22Rv1 (cell line): ENCODE results near the gene CCHCR1.
A peak's percentile ranks its signal among the peaks of the same experiment; 100 is the strongest.
"Not testable (repeated sequence)": the region's sequence is repeated elsewhere in the genome, so short reads cannot be mapped to it uniquely, and the experiment has no call there.

Source experiments
- H3K27ac ChIP-seq: fragments of 450-650 bp; 2 replicates; pipeline ENCODE4 v1.5.1; 2017
- CTCF ChIP-seq: fragments of 450-650 bp; IDR thresholded peaks from 2 replicates; pipeline ENCODE4 v1.5.1; 2017; ENCODE audit warnings: mild to moderate bottlenecking
- ZFX ChIP-seq: fragments of 450-650 bp; IDR thresholded peaks from 2 replicates; pipeline ENCODE4 v1.6.1; 2017; ENCODE audit warnings: antibody characterized with exemption, borderline replicate concordance

Gene CCHCR1

GRCh38 chr6:31175971-31176370 is 18.4 kb upstream of the CCHCR1 start:
- TF ChIP-seq ZFX = no peak
- no peak for TF ChIP-seq CTCF
- no peak overlapping the region for H3K27ac ChIP-seq

GRCh38 chr6:31174378-31174777 is 16.8 kb upstream of the CCHCR1 start:
- H3K27ac ChIP-seq = no peak overlapping the region

GRCh38 chr6:31173406-31173805 is 15.8 kb upstream of the CCHCR1 start:
- no peak overlapping the region for H3K27ac ChIP-seq

More at GRCh38 chr6:31174378-31174777, 16.8 kb upstream of the CCHCR1 start:
- no peak for TF ChIP-seq CTCF
- TF ChIP-seq ZFX = no peak

DNA sequence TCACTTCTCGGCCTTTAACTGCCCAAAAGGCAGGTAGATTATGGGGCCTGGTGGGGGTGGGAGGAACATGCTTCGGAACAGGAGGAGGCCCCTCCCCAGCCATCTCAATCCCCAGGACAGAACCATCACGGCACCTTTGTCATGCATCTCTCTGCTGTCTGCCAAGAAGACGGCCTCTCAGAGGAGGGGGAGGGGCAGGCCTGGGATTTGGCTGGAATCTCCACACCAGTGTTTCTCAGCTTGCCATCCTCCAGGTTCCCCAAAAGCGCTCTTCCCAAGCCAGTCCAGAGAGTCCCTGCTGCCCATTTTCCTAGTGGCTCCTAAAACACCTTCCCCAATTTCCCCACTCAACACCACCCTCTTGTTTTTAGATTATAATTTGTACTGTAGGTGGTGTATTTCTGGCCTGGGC is 15.4 kb upstream of the CCHCR1 start:
- no peak overlapping the region for H3K27ac ChIP-seq
- TF ChIP-seq ZFX (no peak), CTCF (no peak)

More at GRCh38 chr6:31173406-31173805, 15.8 kb upstream of the CCHCR1 start:
- no peak for TF ChIP-seq ZFX
- no peak for TF ChIP-seq CTCF

- no peak for TF ChIP-seq CTCF
- no peak for TF ChIP-seq ZFX
- H3K27ac ChIP-seq = no peak overlapping the region
Observed at GRCh38 chr6:31171931-31172905, 14.6 kb upstream of the CCHCR1 start.

DNA sequence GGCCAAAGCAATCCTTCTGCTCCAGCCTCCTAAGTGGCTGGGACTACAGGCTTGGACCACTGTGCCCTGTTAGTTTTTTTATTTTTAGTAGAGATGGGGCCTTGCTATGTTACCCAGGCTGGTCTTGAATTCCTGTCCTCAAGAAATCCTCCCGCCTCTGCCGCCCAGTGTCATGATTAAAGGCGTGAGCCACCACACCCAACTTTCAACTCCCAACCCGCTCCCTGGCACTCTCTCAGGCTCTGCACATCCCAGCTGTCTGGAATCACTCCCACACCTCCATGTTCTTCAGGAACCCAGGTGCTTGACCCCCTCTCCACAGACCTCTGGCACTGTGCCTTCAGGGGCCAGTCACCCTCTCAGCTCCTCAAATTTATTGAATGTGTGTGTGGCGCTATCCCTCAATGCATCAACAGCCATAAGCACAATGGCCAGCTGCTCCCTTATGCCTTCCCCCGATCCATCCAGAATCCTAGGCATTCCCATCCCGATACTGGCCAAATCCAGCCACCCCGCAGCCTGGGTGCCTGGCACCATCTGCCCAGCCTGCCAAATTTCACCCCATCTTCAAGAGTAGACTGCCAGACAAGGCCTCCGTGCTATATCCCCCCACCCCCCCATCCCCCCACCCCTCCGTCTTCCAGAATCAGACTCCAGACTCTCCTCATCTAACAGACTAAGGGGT is 13.5 kb upstream of the CCHCR1 start:
- TF ChIP-seq CTCF (no peak), ZFX (no peak)
- H3K27ac ChIP-seq = no peak overlapping the region

GRCh38 chr6:31170600-31170881 is 12.9 kb upstream of the CCHCR1 start, which contains the start of gene POU5F1:
POU5F1 (minus strand) TSS chr6:31170682; CDS start chr6:31170620, 62 bp downstream.
- H3K27ac ChIP-seq = peak within 1 kb of the TSS; percentile 26; the same call in 1 of the 2 replicates

GRCh38 chr6:31169858-31170599 is 12.4 kb upstream of the CCHCR1 start:
- not testable (repeated sequence) for H3K27ac ChIP-seq

More at GRCh38 chr6:31170600-31170881, 12.9 kb upstream of the CCHCR1 start, which contains the start of gene POU5F1:
- TF ChIP-seq ZFX (no peak), CTCF (no peak)
